ENCODE results near the gene NSA2. TPM values are rescaled to one million over a fixed set of nuclear protein-coding genes. Genes with fewer than 3 reads are reported as not detected.

Gene NSA2
- total RNA-seq, 4 donors from 2014 or later, result 24.7 to 88.0 (median 37.4) TPM

DNA sequence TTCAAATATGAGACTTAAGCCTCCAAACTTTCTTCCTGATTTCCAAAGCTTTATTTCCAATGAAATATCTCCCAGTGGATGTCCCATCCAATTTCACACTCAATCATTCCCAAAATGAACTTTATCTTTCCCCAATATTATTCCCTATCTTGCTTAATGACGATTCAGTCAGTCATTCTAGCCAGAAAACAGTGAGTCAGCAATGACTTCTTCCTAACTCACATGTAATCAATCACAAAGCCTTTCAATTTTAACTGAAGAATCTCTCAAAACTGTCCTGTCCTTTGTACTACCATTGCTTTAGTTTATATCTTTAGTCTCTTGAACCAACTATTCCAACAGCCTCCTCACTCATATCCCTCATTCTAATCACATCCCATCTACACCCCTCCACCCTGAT lies 34.9 kb downstream of the NSA2 start:
- Histone ChIP-seq H3K4me3 (no peak overlapping the region), H3K36me3 (no peaks in the 10 kb centered on the region), H3K9me3 (no peaks in the 10 kb centered on the region), H3K27me3 (no peaks in the 10 kb centered on the region), H3K4me1 (peaks cover 0 to 4% (median 0%) of the 10 kb centered on the region in 4 donors), H3K27ac (no peak overlapping the region)
- intact Hi-C loops (cut with DNase I; ENCODE audit: low total_unique reads) (no loop called here), in situ Hi-C loops (cut with MboI; ENCODE audit: low pct_ligation_motif_present in 1 of 4, low pct_unique_long_range_greater_than_20kb in 1 of 4, low sequenced_read_pairs in 3 of 4) (no loop called here)
- TF ChIP-seq, protein P1, sequence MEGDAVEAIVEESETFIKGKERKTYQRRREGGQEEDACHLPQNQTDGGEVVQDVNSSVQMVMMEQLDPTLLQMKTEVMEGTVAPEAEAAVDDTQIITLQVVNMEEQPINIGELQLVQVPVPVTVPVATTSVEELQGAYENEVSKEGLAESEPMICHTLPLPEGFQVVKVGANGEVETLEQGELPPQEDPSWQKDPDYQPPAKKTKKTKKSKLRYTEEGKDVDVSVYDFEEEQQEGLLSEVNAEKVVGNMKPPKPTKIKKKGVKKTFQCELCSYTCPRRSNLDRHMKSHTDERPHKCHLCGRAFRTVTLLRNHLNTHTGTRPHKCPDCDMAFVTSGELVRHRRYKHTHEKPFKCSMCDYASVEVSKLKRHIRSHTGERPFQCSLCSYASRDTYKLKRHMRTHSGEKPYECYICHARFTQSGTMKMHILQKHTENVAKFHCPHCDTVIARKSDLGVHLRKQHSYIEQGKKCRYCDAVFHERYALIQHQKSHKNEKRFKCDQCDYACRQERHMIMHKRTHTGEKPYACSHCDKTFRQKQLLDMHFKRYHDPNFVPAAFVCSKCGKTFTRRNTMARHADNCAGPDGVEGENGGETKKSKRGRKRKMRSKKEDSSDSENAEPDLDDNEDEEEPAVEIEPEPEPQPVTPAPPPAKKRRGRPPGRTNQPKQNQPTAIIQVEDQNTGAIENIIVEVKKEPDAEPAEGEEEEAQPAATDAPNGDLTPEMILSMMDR (IDR thresholded peaks at IDR 0.05), result no peak
- no peak for TF ChIP-seq POLR2A (IDR thresholded peaks at IDR 0.05)
- no peak for TF ChIP-seq EP300 (IDR thresholded peaks at IDR 0.05; ENCODE audit: low read depth)
- TF ChIP-seq POLR2AphosphoS5 (IDR thresholded peaks at IDR 0.05), result no peak
- WGBS, 2 donors (ENCODE audit: low coverage in 1 of 2), result 38 to 49% methylated on average over 1 of the region's 1 CpG
- DNase-seq, result no peak

DNA sequence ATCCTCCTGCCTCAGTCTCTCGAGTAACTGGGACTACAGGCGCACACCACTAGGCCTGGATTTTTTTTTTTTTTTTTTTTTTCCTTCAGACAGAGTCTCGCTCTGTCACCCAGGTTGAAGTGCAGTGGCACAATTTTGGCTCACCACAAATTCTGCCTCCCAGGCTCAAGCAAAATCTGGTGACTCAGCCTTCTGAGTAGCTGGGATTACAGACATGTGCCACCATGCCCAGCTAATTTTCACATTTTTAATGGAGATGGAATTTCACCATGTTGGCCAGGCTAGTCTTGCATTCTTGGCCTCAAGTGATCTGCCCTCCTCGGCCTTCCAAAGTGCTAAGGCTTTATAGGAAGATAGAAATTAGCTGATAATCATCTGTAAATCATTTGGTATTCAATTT lies 43.9 kb downstream of the NSA2 start:
- Histone ChIP-seq H3K4me3 (no peak overlapping the region), H3K27me3 (no peaks in the 10 kb centered on the region), H3K36me3 (no peaks in the 10 kb centered on the region), H3K27ac (no peak overlapping the region), H3K9me3 (no peaks in the 10 kb centered on the region), H3K4me1 (no peaks in the 10 kb centered on the region)
- in situ Hi-C loops (cut with MboI; ENCODE audit: low pct_ligation_motif_present in 1 of 4, low pct_unique_long_range_greater_than_20kb in 1 of 4, low sequenced_read_pairs in 3 of 4), result no loop called here
- TF ChIP-seq POLR2A (IDR thresholded peaks at IDR 0.05), result no peak
- no peak for TF ChIP-seq POLR2AphosphoS5 (IDR thresholded peaks at IDR 0.05)
- TF ChIP-seq, protein P1 (IDR thresholded peaks at IDR 0.05), result no peak
- TF ChIP-seq EP300 (IDR thresholded peaks at IDR 0.05; ENCODE audit: low read depth), result no peak
- WGBS, 2 donors (ENCODE audit: low coverage in 1 of 2), result 92 to 100% methylated on average over 3 to 4 of the region's 4 CpGs
- intact Hi-C loops (cut with DNase I; ENCODE audit: low total_unique reads), result no loop called here
- no peak for DNase-seq

GRCh38 chr5:74816875-74817274 lies 49.8 kb downstream of the NSA2 start:
- 81 to 90% methylated on average over 1 of the region's 1 CpG for WGBS, 2 donors (ENCODE audit: low coverage in 1 of 2)
- Histone ChIP-seq H3K27me3 (no peaks in the 10 kb centered on the region), H3K4me3 (no peak overlapping the region), H3K9me3 (no peaks in the 10 kb centered on the region), H3K27ac (no peak overlapping the region), H3K36me3 (no peaks in the 10 kb centered on the region), H3K4me1 (no peaks in the 10 kb centered on the region)
- TF ChIP-seq, protein P1 (IDR thresholded peaks at IDR 0.05), result no peak
- TF ChIP-seq POLR2AphosphoS5 (IDR thresholded peaks at IDR 0.05) (no peak), POLR2A (IDR thresholded peaks at IDR 0.05) (no peak), EP300 (IDR thresholded peaks at IDR 0.05; ENCODE audit: low read depth) (no peak)
- intact Hi-C loops (cut with DNase I; ENCODE audit: low total_unique reads) (no loop called here), in situ Hi-C loops (cut with MboI; ENCODE audit: low pct_ligation_motif_present in 1 of 4, low pct_unique_long_range_greater_than_20kb in 1 of 4, low sequenced_read_pairs in 3 of 4) (no loop called here)
- no peak for DNase-seq

DNA sequence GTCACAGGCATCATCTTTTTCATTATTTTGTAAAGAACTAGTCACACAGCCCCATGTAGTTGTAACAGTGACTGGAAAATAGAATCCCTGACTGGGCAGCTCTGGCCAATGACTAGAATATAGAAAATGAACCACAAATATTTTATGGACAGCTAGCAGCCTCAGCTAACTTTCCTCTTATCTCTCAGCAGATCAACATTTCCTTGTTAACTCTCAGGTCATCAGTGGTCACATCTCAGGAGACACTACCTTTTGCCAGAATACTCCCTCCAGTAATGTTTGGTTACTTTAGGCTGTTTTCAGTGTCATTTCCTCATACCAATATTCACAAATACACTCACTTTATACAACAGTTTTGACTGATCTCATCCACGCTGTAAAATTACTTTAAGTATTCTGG lies 55.2 kb downstream of the NSA2 start:
- no peak overlapping the region for H3K27ac ChIP-seq
- no peaks in the 10 kb centered on the region for H3K36me3 ChIP-seq
- no peaks in the 10 kb centered on the region for H3K4me1 ChIP-seq
- intact Hi-C loops (cut with DNase I; ENCODE audit: low total_unique reads), result no loop called here
- no peak for DNase-seq
- WGBS, 2 donors (ENCODE audit: low coverage in 1 of 2), result 88 to 97% methylated on average over 1 of the region's 1 CpG
- no peaks in the 10 kb centered on the region for H3K9me3 ChIP-seq
- TF ChIP-seq POLR2AphosphoS5 (IDR thresholded peaks at IDR 0.05), result no peak
- in situ Hi-C loops (cut with MboI; ENCODE audit: low pct_ligation_motif_present in 1 of 4, low pct_unique_long_range_greater_than_20kb in 1 of 4, low sequenced_read_pairs in 3 of 4), result no loop called here
- no peak overlapping the region for H3K4me3 ChIP-seq
- H3K27me3 ChIP-seq, result no peaks in the 10 kb centered on the region

GRCh38 chr5:74829413-74829812 lies 62.4 kb downstream of the NSA2 start:
- in situ Hi-C loops (cut with MboI; ENCODE audit: low pct_ligation_motif_present in 1 of 4, low pct_unique_long_range_greater_than_20kb in 1 of 4, low sequenced_read_pairs in 3 of 4), result no loop called here
- Histone ChIP-seq H3K27ac (no peak overlapping the region), H3K9me3 (no peaks in the 10 kb centered on the region), H3K4me1 (peaks cover 0 to 23% (median 5%) of the 10 kb centered on the region in 4 donors), H3K36me3 (no peaks in the 10 kb centered on the region), H3K27me3 (no peaks in the 10 kb centered on the region), H3K4me3 (no peak overlapping the region)
- intact Hi-C loops (cut with DNase I; ENCODE audit: low total_unique reads), result no loop called here
- no peak for DNase-seq
- WGBS, 2 donors (ENCODE audit: low coverage in 1 of 2), result 88 to 90% methylated on average over 4 to 7 of the region's 7 CpGs
- TF ChIP-seq EP300 (IDR thresholded peaks at IDR 0.05; ENCODE audit: low read depth), result no peak
- TF ChIP-seq POLR2A (IDR thresholded peaks at IDR 0.05), result no peak
- TF ChIP-seq POLR2AphosphoS5 (IDR thresholded peaks at IDR 0.05), result no peak

Small RNA genes within 50 kb of the gene (small RNA-seq; reads per million reads assigned to genes)
- 0 reads per million in 4 donors for gene RNU6-658P

Other genes starting within 250 kb of the NSA2 start
- 10 to 100 TPM; 14.9 to 26.9 (median 22.0) TPM for gene ENC1, start 126.5 kb upstream of the NSA2 start, total RNA-seq
- gene HEXB, start 82.0 kb upstream of the NSA2 start, total RNA-seq, result 100 to 1,000 TPM; 143 to 235 (median 168) TPM
- gene GFM2, start 132 bp upstream of the NSA2 start, total RNA-seq, result 10 to 100 TPM; 19.3 to 27.0 (median 24.7) TPM
- gene FAM169A, start 99.1 kb downstream of the NSA2 start, total RNA-seq, result 10 to 100 TPM in 1 of 4 donors, 1 to 10 TPM in 2, under 1 TPM in 1; 0.20 to 14.6 (median 2.5) TPM